ENCODE data around the gene SH2D2A.
A peak's percentile ranks its signal among the peaks of the same experiment; 100 is the strongest.

SH2D2A gene

DNA sequence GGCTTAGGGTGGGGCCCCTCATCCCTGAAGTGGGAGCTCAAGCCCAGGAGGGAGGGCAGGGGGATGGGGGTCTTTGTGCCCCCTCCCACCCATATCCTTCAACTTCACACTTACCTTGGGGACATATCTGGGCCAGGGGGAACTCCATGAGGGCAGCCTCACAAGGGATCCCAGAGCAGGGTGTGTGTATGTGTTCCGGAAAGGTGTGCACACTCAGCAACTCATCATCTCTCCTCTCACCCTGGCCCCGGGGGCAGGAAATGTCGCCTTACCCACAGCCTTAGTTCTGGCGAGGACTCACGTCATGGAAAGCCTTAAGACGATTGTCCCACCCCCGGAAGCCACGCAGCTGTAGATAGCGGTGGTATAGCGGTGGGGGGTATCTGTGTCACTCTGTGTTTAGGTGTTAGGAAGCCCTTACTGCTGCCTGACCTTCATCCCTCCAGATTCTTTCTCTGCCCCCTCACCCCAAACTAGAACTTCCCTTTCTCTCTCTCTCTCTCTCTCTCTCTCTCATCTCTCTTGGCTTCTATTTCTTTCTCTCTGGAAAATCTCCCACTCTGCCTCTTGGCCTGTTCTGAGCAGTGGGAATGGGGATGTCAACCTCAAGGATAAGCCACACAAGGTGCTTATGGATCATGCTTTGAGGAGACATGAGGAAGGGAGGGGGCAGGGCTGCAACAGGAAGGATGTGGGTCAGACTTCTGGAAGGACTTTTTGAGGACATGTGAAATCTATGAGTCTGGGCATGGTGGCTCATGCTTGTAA lies at the start of gene SH2D2A:
SH2D2A (minus strand) TSS at position 288 of the 768 bp plus-strand sequence; CDS start at position 148, 140 bp downstream.
- no peak for FAIRE-seq

- FAIRE-seq, result no peak
Observed at GRCh38 chr1:156865865-156866248, 49.2 kb upstream of the SH2D2A start.

DNA sequence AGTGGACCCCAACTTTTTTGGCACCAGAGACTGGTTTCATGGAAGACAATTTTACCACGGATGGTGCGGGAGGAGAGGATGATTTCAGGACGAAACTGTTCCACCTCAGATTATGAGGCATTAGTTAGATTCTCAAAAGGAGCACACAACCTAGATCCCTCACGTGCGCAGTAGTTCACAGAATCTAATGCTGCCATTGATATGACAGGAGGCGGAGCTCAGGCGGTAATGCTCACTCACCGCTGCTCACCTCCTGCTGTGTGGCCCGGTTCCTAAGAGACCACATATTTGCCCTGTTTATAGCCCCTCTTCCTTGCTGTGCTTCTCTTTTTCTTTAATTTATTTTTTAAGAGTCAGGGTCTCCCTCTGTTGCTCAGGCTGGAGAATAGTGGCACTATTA lies 48.6 kb upstream of the SH2D2A start:
- no peak for FAIRE-seq

GRCh38 chr1:156864796-156865195 lies 48.1 kb upstream of the SH2D2A start:
- FAIRE-seq, result no peak

GRCh38 chr1:156863631-156864030 lies 47.0 kb upstream of the SH2D2A start:
- no peak for FAIRE-seq

- no peak for FAIRE-seq
Observed at GRCh38 chr1:156862997-156863599, 46.5 kb upstream of the SH2D2A start.

GRCh38 chr1:156862584-156862983 lies 45.9 kb upstream of the SH2D2A start:
- no peak for FAIRE-seq

- FAIRE-seq, result no peak
Observed at GRCh38 chr1:156860628-156861423, 44.2 kb upstream of the SH2D2A start, which contains the start of gene NTRK1. Gene NTRK1 (plus strand): TSS chr1:156860865. CDS start chr1:156860935, 70 bp downstream.

GRCh38 chr1:156860113-156860627 lies 43.5 kb upstream of the SH2D2A start:
- FAIRE-seq, result no peak

DNA sequence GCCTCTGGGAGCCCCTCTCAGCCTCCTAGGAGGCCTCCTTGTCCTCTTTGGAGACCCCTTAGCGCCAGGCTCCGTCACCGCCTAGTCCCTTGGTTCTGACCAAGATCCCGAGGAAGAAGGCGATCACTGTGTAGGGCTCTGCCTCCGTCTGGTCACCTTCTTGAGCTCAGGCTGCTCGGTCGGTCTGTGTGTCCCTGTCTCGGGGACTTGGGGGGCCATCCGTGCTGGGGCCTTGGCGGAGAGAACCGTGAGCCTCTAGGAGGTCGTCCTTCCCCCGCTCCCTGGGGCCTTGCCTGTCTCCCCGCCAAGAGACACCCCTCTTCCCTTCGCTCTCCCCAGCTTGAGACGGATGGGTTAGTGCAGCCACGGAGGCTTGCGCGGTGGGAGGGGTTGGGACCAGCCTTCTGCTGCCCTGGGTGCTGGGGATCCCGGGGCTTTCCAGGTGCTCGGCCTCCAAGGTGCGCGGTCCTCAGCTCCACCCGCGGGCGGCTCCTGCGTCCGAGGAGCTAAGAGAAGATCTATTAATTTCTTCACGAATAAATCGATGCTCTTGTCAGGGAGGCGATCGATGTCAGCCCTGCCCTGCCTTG lies 43.0 kb upstream of the SH2D2A start:
- no peak for FAIRE-seq

DNA sequence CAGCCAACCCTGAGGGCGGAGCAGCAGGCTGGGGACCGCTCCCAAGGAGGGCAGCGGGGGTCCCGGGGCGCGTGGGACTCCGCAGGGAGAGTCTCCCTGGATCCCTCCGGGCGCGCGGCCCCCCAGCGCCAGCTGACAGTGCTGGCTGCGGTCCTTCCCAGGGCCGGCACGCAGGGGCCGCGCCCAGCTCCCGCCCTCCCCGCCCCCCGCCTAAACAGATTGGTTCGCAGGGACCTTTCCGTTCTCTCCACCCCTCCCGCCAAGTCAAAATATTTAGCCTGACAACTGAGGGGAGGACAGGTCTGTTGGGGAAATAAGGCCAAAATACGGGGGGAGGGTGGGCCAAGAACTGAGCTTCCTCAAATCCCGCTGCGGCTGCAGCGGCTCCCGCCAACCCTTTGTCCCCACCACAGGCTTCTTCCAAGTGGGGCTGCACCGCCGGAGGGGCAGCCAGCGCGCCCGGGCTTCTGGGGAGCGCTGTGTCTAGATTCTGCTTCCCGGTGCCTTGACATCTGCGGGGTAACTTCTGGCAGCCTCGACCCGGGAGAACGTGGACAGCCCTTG lies 42.4 kb upstream of the SH2D2A start, which contains the start of gene INSRR:
INSRR (minus strand) TSS at position 159 of the 564 bp plus-strand sequence. CDS start 496 bp downstream, outside the sequence.
- FAIRE-seq, result no peak

- no peak for FAIRE-seq
Observed at GRCh38 chr1:156858555-156858956, 41.9 kb upstream of the SH2D2A start.

GRCh38 chr1:156857532-156857931 lies 40.9 kb upstream of the SH2D2A start:
- no peak for FAIRE-seq

GRCh38 chr1:156856282-156856785 lies 39.7 kb upstream of the SH2D2A start:
- no peak for FAIRE-seq

DNA sequence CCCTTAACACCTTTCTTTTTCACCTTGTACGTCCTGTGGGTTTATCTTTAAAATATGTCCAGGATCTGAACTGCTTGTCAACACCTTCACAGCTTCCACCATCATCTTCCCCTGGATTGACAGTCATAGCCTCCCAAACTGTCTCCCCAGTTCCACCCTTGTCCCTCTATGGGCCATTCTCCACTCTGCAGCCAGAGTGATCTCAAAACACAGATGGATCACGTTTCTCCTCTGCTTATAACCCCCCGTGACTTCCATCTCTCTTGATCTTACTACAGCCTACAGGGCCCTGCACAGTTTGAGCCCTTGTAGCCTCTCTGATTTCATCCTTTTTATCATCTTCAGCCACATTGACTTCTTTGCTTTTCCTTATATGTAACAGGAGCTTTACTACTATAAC lies 38.0 kb upstream of the SH2D2A start:
- no peak for FAIRE-seq

DNA sequence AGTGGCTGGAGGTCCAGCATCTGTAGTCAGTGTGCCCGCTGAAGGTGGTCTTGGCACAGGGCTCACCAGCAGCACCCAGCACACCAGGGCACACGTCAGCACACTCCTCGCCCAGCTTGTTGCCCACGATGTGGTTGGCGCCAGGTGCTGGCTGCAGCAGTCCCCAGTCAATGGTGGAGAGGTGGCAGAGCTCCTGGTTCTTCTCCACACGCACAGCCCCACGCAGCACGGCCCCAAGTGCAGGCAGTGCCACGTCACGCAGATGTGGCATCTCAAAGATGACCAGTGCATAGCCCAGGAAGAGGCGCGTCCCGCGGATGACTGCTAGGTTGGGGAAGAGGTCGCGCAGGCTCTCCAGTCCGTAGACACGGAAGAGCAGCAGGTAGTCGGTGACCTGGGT lies 37.1 kb upstream of the SH2D2A start:
- no peak for FAIRE-seq

DNA sequence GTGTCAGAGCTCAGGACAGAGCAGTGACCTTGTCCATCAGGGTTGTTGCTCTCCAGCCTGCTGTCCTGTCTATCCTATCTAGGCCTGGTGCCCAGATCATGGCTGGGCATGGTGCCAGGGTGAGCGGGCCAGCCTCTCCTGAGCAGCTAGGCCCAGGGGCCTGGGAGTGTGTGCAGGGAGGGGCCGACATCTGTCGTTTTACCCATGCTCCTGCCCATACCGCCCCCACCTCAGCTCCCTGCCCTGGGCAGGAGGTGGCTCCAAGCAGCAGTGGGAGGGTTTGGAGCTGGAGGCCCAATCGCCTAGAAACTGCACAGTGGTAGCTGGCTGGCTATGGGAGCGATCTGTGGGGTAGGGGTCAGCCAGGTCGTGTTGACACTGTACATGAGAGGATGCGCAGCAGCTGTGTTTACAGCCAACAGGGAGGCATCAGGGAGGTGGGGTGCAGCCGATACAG lies 35.8 kb upstream of the SH2D2A start:
- FAIRE-seq, result peak; percentile 30

DNA sequence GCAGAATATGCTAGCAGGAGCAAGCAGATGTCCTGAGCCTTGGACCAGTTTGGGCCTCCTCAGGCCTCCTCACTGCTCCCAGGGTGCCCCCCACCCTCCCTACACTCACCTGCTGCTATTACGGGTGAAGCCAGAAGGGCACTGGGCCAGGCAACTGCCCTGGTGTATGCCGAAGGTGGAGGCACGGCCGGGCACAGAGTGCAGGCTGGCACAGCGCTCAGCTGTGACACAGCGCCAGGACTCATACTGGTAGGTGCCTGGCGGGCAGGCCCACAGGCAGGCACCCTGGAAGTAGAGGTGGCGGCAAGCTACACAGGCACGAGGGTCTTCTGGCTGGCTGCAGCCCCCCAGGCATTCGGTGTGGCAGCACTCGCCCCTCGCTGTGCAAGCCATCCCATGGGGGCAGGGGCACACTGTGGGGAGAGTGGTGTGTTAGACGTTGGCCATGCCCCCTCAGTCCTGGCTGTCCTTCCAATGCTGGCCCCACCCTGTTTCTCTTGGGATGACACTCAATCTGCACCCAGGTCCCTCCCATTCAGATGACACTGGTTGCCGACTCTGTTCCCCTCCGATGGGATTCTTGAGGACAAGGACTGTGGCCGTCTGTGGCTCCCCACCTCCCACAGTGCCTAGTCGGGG lies 35.2 kb upstream of the SH2D2A start:
- no peak for FAIRE-seq

GRCh38 chr1:156849151-156849496 lies 32.5 kb upstream of the SH2D2A start:
- FAIRE-seq, result no peak

GRCh38 chr1:156848461-156849150 lies 32.0 kb upstream of the SH2D2A start:
- no peak for FAIRE-seq

Data from islet of Langerhans (tissue), 1 donor.